GM19463 (cell line): ENCODE results near the gene IFNA8.
"Not testable (repeated sequence)": the region's sequence is repeated elsewhere in the genome, so short reads cannot be mapped to it uniquely, and the experiment has no call there.

Experiments used
- ATAC-seq: cut with Tn5 transposase; IDR thresholded peaks from one replicate; pipeline ENCODE4 v1.9.1; 2021; ENCODE audit warnings: mild to moderate bottlenecking, moderate library complexity; ENCODE audit not compliant: unreplicated experiment

IFNA8 gene

DNA sequence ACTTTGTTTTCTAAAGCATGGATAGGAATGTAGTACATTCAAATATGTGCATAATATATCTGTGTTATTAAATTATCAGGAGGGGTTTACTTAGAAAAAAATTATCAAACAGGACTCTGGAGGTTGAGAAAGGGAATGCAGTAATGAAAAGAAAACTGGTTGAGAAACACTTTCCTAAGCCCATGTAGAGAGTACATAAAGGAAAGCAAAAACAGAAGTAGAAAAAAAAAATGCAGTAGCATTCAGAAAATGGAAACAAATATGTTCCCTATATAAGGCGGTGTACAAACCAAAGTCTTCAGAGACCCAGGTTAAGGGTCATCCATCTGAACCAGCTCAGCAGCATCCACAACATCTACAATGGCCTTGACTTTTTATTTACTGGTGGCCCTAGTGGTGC is at the start of gene IFNA8:
TSS of gene IFNA8 (plus strand) at position 301 of the 400 bp plus-strand sequence. CDS start at position 361, 60 bp downstream.
- ATAC-seq, result no peak

DNA sequence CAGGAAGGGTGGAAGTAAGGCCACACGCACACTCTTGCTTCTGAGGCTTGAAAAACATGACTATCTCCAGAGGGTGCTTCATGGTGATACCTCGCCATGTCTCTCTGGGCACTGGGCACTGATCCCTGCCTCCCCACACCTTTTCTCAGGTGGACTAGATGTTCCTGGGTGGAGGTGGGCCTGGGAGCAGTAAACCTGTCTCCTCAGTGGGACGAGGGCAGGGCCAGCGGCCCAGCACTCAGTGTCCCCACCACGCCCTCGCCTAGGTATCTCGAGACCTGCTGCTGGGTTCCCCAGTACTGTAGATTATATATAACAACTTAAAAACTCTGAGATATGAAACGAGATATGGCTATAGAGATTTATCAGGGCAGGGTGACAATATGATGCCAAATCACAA is 46.6 kb upstream of the IFNA8 start:
- no peak for ATAC-seq

DNA sequence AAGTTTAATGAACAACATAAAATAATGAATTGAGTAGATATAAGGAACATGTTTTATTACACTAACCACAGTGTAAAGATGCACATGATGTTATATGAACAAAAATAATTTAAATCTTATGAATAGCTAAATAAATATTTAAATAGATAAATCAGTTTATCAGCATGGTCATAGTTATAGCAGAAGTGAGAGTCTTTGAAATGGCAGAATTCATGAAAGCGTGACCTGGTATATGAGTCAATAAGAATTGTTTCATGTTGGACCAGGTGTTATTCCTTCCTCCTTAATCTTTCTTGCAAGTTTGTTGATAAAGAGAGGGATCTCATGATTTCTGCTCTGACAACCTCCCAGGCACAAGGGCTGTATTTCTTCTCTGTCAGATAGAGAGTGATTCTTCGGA is 41.7 kb upstream of the IFNA8 start:
- ATAC-seq, result peak; percentile 78

DNA sequence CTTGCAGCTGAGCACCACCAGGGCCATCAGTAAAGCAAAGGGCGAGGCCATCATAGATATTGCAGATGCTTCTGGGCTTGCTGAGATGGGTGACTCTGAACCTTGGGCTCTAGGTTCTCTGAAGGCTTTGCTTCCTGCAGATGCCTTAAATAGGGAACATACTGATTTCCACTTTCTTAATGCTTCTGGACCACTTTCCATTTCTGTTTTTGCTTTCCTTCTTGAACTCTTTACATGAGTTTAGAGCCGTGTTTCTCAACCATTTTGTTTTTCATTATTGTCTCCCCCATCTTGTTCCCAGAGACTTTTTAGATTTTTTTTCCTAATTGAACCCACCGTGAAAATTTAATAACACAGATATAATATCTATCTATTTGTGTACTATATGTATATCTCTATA is 41.0 kb upstream of the IFNA8 start, which contains the start of gene IFNA13:
TSS of gene IFNA13 (minus strand) at position 101 of the 400 bp plus-strand sequence. CDS start at position 54, 47 bp downstream.
- ATAC-seq, result no peak

DNA sequence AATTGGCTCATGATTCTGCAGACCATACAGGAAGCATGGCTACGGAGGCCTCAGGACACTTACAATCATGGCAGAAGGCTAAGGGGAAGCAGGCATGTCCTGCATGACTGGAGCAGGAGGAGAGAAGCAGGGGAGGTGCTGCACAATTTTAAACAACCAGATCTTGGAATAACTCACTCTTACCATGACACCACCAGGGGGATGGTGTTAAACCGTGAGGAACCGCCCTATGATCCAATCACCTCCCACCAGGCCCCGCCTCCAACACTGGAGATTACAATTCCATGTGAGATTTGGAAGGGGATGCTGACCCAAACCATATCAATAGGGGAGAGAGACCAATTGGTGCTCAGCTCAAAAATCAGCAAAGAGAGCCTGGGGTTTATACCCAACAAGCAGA is 37.5 kb upstream of the IFNA8 start:
- not testable (repeated sequence) for ATAC-seq

DNA sequence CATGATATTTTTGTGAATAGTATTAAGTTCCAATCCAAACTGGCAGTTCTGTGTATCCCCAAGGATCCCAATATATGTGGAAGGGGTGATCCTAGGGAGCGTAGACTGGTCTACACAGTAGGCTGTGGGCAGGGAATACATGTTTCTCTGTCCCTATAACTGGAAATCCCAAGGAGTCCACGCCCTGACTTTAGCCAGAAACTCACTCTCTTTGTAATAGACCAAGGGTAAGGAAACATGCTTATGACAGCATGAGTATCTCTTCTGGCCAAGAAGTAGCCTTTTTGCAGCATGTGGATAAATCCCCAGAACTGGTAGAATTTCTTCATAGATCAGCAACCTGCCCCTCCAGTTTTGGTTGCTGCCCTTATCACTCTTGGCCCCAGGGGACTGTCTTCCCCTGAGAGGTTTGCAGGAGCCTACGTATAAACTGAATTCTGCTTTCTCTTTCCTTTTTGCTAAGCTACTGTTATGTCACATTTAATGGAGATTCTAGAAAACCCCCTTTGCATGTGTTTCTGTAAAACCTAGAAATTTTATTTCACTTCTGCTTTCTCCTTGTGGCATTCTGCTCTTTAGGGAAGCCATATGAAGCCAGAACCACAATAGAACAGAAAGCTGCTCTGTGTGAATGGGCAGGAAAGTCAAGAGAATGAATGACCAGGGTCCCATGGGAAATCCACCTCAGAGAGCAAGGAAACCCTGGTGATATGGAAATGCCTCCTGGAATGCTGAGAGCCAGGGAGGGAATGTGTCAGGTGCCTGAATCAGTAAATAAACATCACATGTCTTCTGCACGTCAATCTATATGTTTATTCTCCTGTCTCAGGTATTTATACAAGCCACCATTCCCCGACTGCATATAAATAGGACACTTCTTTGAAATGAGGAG is 27.2 kb upstream of the IFNA8 start:
- peak; percentile 94 for ATAC-seq

DNA sequence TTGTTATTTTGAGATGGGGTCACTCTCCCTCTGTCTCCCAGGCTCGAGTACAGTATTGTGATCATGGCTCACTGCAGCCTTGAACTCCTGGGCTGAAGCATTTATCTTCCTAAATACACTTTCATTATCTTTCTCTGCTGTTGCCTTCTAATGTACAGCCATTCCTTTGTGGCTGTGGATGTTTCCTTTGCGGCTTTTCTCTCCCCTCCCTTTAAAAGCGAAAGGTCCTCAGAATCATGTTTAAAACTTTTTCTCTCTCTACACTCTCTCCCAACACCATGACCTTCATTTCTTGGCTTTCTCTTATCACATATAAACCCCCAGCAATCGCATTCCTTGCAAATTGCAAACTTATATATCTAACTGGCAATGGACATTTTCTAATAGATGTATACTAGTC is 25.3 kb upstream of the IFNA8 start:
- no peak for ATAC-seq

DNA sequence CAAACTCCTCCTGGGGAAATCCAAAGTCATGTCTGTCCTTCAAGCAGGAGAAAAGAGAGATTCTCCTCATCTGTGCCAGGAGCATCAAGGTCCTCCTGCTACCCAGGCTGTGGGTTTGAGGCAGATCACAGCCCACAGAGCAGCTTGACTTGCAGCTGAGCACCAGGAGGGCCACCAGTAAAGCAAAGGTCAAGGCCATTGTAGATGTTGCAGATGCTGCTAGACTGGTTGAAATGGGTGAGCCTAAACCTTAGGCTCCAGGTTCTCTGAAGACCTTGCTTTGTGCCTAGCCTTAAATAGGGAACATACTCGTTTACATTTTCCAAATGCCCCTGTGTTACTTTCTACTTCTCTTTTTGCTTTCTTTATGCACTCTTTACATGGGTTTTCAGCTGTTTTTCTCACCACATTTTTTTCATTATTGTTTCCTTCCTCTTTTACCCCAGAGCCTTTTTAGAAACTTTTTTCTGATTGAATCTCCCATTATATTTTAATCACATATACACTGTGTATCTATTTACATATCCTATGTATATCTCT is 23.7 kb upstream of the IFNA8 start, which contains the start of gene IFNA2:
TSS of gene IFNA2 (minus strand) at position 268 of the 540 bp plus-strand sequence. CDS start at position 199, 69 bp downstream.
- ATAC-seq, result no peak

DNA sequence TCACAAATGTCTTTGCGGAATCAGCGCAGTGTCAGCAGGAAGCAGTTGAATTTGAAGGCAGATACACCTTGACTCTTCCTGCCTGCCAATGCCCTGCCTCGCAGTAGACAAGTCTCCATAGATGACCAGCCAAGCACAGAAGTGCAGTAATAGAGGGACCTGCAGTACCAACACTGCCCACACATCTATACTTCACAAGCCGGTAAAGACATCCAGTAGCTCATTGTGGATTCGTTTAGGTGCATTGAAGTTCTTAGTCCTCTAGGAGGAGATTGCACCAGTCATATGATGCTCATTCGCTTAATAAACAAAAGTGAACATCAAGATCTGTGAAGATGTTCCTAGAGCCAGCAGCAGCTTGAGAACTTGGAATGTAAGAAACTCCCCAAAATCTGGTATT is 16.6 kb upstream of the IFNA8 start:
- ATAC-seq, result peak; percentile 74

DNA sequence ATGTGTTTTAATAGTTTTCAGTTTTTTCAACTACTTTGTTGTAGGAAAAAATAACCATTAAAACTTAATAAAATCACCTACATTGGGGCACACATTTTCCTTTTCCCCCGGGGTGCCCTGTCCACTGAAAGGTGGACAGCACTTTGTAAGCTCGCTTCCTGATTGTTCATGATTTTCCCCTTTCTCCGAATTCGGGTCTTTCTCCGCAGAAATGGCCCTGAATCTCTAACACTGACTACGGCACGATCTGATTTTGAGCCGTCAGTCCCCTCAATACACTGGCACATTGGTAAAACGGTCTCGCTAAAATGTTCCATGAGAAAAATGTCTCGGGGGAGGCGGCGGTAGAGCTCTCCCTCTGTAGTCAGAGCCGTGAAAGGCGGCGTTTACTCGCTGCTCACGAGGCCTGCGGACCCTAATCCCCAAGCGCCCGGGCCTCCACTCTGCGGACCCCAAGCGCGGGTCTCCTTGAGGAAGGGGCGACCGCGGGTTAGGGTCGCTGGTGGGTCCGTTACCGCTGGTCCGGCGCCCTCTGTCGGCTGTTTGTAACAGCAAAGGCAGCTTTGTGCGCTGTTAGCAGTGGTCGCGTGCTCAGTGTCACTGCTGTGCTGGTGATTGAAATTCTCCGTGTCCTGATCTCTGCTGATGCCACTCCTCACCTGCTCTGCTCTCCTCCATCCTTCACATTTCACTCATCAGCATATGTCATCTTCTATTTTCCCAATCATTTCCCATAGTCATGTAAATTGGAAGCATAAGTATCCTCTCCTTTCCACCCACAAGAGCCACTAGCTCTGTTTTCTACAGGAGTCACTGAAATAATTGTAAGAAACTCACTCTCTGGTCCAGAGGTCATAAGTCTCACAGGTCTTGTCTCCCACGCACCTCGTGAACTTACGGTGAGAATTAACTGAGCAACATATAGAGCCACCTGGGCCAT is 12.9 kb upstream of the IFNA8 start:
- peak; percentile 67 for ATAC-seq

DNA sequence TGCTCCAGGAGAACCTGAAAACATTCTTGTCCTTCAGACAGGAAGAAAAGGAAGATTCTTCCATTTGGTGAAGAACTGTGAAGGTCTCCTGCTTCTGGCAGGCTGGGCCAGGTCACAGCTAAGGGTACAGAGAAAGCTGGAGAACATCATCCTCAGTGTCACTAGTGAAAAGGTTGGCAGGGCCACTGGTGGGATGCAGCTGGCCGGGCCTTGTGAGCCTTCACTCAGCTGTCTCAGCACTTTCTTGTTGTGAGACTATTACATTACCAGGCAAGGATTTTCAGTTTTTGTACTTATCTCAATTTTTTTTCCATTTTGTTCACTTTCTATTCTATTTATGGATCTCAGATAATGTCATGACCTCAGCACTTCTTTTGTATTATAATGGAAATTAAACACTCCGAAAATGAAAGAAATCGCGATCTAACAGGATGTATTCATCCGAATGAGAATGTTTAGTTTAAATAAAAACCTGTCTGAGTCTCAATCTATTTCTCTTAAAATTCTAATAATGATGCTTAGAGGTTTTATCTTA is 9.9 kb upstream of the IFNA8 start:
- ATAC-seq, result no peak

DNA sequence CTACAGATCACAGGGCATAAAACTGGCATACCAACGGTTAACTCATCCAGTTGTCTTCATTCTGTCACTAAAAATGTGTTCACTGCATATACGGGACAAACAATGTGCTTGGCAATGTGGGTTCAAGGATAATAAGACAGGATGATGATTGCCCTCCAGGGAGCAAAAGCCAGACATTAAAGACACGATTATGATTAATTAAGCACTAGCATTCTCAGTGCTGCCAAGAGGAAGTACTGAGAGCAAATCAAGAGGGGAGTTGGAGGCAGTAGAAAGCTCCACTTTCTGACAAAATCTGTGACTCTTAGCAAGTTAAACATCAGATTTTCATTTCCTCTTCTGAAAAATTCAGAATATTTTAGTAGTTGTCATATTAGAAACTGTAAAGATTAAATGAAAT is 9.0 kb upstream of the IFNA8 start:
- no peak for ATAC-seq

DNA sequence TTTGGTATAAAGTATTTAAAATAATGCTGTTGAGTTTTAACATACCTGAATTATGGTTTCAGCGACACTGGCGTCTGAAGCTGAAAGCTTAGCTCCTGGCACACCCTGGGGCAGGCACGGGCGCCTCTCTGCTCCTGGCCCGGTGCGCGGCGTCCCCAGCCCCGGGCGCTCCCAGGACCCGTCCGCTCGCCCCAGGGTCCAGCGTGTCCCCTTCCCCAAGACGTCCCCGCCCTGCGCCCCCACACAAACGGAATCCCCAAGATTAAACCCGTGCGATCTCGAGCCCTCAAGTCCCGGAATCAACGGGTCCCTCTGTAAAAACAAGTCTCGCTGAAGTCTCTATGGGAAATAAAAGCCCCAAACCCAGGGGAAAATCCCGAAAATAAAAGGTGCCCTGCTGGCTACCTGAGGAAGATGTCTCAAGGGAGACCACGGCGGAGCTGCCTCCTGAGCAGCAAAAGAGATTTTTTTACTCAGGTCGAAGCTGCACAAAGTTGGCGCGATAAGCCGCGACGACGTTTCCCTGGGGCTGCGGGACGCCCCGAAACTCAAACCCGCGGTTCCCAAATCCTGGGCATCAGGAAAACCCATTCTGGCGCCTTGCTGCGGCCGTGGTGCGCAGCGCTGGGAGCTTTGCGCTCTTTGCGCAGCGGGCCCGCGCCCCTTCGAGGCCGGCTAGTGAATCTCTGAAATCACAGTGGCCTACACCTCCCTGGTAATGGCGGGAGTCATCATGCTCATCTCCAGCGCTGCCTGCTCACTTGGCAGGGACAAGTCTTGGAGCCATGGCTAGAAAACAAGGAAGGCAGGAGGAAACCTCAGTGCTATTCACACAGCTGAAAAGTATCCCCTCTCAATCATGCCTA is 6.3 kb upstream of the IFNA8 start:
- peak; percentile 45 for ATAC-seq

DNA sequence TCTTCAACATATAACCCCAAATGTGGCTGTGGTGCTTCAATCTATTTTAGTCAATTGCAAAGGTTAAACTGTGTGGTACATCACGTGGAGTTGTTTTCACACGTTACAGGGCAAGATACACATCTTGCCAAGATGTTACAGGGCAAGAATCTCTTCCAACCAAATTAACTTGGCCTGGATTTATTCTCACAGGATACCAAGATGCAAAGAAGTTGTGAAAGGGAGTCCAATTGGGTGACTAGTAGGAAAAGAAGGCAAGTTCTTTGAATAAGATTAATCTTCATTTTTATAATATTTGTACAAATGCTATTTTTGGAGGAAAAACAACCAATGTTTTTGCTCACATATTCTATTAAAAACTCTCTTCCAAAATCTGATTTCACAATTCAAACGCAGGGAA is 4.8 kb upstream of the IFNA8 start:
- no peak for ATAC-seq

DNA sequence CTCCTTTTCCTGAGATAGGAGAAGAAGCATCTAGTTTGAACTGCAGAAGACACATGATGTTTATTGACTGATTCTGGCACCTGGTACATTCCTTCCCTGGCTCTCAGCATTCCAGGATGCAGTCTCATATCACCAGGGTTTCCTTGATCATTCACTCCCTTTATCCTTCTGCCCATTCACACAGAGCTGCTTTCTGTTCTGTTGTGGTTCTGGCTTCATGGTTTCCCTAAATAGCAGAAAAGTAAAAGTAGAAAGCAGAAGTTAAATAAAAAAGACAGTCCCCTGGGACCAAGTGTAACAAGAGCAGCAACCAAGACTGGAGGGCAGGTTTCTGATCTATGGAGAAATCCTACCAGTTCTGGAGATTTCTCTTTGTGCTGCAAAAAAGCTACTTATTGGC is 3.2 kb downstream of the IFNA8 start:
- no peak for ATAC-seq

DNA sequence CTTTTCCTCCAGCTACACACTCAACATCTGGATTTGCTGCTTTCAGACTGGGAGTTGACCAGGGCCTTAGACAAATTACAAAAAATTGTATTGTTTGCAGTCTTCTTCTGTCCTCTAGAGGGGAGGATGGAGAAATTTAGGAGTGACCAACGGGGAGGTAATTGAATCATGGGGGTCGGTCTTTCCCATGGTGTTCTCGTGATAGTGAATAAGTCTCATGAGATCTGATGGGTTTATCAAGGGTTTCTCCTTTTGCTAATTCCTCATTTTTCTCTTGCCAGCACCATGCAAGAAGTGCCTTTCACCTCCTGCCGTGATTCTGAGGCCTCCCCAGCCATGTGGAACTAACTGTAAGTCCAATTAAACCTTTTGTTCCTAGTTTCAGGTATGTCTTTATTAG is 4.2 kb downstream of the IFNA8 start:
- no peak for ATAC-seq

DNA sequence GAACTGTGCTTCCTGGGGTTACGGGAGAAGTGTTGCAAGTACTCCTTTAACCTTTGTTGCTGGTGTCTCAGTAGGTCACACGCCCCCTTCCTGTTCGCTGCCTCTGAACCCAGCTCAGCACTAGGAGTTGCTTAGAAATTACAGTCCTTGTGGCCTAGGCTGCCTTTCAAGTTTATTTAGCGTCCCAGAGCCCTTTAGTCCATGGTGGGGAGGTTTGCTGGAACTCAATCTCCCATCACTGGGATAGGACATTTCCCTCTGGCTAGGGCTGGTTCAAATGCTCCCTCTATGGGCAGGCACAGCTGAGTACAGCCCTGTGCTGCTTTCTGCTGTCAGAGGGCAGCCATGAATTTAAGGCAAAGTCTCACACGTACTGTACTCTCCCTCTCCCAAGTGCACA is 4.7 kb downstream of the IFNA8 start:
- peak; percentile 65 for ATAC-seq

DNA sequence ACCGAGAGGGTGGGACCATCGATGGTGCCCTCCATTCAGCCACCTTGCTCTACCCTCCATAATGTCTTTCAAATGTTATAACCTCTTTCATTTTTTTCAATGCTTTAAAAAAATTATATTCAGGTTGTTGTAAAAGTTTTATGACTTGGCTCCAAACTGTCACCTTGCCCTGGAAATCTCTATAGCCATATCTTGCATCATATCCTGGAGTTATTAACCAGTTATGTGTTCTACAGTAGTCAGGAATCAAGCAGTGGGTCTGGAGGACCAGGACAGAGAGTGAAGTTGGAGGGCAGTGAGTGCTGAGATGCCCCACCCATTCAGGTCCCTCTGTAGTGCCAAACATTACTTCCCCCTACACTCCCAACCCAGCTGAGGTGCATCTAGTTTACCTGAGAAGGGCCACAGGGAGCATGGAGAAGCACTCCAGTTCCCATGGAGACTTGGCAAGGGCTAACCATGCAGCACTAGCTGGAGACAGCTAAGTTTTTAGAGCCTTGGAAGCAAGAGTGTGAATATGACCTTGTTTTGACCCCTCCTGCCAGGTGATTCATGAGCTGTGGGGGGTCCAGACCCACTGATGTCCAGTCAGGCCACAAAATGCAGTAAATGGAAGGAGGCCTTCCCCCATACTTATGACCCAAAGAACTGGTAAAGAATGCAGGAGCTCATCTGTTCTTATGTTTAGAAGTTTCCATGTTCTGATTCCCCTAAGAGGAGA is 5.5 kb downstream of the IFNA8 start:
- ATAC-seq, result no peak
